Gastrocnemius medialis (tissue), 4 donors: Measurements from ENCODE around the gene STAG1. TPM values are rescaled to one million over a fixed set of nuclear protein-coding genes. Genes with fewer than 3 reads are reported as not detected.

Source experiments
- ATAC-seq, 2 donors: fragments of 150-250 bp; one replicate each; pipeline ENCODE4 v1.9.1; 2016
- DNase-seq, 2 donors: peaks; one replicate each; pipeline ENCODE4 v3.0.0-alpha.2; 2019
- H3K27ac ChIP-seq, 4 donors: fragments of 200-600 bp; sonication (generic); 1 replicate in 1 of 4; 2 replicates in 3 of 4; pipeline ENCODE4 v1.5.1; 2016 to 2018; ENCODE audit warnings: mild to moderate bottlenecking in 2 of 4, moderate library complexity in 1 of 4
- H3K27me3 ChIP-seq, 3 donors: fragments of 200-600 bp; sonication (generic) in 2 of 3; 1 replicate in 1 of 3; 2 replicates in 2 of 3; pipeline versions ENCODE4 v1.5.1 to v1.6.0; 2016 to 2019; ENCODE audit warnings: mild to moderate bottlenecking in 1 of 3, moderate library complexity in 1 of 3
- H3K36me3 ChIP-seq, 2 donors: fragments of 200-600 bp; sonication (generic) in 1 of 2; one replicate each; pipeline ENCODE4 v1.5.1; 2017 to 2018
- H3K4me1 ChIP-seq, 2 donors: fragments of 200-600 bp; sonication (generic) in 1 of 2; one replicate each; pipeline ENCODE4 v1.5.1; 2016 to 2017; ENCODE audit warnings: mild to moderate bottlenecking in 2 of 2
- H3K4me3 ChIP-seq, 4 donors: fragments of 200-600 bp; sonication (generic) in 3 of 4; 1 replicate in 1 of 4; 2 replicates in 3 of 4; pipeline ENCODE4 v1.5.1; 2016 to 2019; ENCODE audit warnings: mild to moderate bottlenecking in 2 of 4
- H3K9me3 ChIP-seq, 3 donors: fragments of 200-600 bp; sonication (generic) in 2 of 3; 1 replicate in 1 of 3; 2 replicates in 2 of 3; pipeline ENCODE4 v1.5.1; 2016 to 2019
- POLR2A ChIP-seq, 2 donors: fragments of 450-650 bp; IDR thresholded peaks; one replicate each; pipeline ENCODE4 v1.6.1; 2017; ENCODE audit warnings: antibody characterized with exemption in 2 of 2, mild to moderate bottlenecking in 2 of 2, moderate library complexity in 2 of 2
- in situ Hi-C, 4 donors: fragments of 200-750 bp; cut with MboI; loops; one replicate each; pipeline versions ENCODE4 v1.15.0 to v1.8.0; 2017; ENCODE audit warnings: low sequenced_read_pairs in 4 of 4
- intact Hi-C: fragments of 100-400 bp; cut with DNase I; formaldehyde crosslinking; loops from one replicate; pipeline ENCODE4 v1.15.1; 2023; ENCODE audit warnings: low total_unique reads
- total RNA-seq, 4 donors: library from RNA; depleted of rRNA; stranded (reverse); fragments of >200 nt; gene quantifications; one replicate each; pipeline versions ENCODE4 v1.1.0 to v1.2.3, GENCODE V29; 2016
- TF ChIP-seq, protein P1 (sequence below), 5 experiments: fragments of 450-650 bp in 3 of 5; fragments of 200-600 bp in 2 of 5; sonication (generic) in 2 of 5; IDR thresholded peaks in 4 of 5; conservative IDR thresholded peaks in 1 of 5; 1 replicate in 4 of 5; 2 replicates in 1 of 5; pipeline ENCODE4 v1.5.1; 2016 to 2019; ENCODE audit warnings: antibody characterized with exemption in 5 of 5, mild to moderate bottlenecking in 3 of 5, moderate library complexity in 3 of 5

The STAG1 gene
- total RNA-seq, 4 donors from 2014 or later, result 22.2 to 26.2 (median 23.7) TPM

GRCh38 chr3:136752422-136753325, 496 bp upstream of the STAG1 start:
- in situ Hi-C loops, result loop anchor here in 3 of 4 donors (5.0 to 10.0 kb wide), 5 partner anchors 112 to 678 kb away; partner anchors contain the start of gene NCK1 (in 1 of the 3)
- Histone ChIP-seq H3K27ac (peak overlapping the region; percentile 84 to 99 (median 92)), H3K36me3 (no peaks in the 10 kb centered on the region), H3K4me1 (peaks cover 34 to 35% of the 10 kb centered on the region in 2 donors), H3K9me3 (no peaks in the 10 kb centered on the region), H3K4me3 (peak overlapping the region; percentile 71 to 94 (median 86)), H3K27me3 (no peaks in the 10 kb centered on the region)
- intact Hi-C loops, result loop anchor here (1.0 to 5.0 kb wide), 7 partner anchors 110 to 788 kb away; partner anchors contain the start of genes MSL2, NCK1, PCCB and PPP2R3A
- TF ChIP-seq POLR2A (IDR thresholded peaks at IDR 0.05), result peak; percentile 78 to 90
- TF ChIP-seq, protein P1, sequence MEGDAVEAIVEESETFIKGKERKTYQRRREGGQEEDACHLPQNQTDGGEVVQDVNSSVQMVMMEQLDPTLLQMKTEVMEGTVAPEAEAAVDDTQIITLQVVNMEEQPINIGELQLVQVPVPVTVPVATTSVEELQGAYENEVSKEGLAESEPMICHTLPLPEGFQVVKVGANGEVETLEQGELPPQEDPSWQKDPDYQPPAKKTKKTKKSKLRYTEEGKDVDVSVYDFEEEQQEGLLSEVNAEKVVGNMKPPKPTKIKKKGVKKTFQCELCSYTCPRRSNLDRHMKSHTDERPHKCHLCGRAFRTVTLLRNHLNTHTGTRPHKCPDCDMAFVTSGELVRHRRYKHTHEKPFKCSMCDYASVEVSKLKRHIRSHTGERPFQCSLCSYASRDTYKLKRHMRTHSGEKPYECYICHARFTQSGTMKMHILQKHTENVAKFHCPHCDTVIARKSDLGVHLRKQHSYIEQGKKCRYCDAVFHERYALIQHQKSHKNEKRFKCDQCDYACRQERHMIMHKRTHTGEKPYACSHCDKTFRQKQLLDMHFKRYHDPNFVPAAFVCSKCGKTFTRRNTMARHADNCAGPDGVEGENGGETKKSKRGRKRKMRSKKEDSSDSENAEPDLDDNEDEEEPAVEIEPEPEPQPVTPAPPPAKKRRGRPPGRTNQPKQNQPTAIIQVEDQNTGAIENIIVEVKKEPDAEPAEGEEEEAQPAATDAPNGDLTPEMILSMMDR (IDR thresholded peaks at IDR 0.05 in 4 of 5, conservative IDR thresholded peaks at IDR 0.05 in 1 of 5), result peak in 1 of 5 experiments; percentile 26
- peak; percentile 97 for DNase-seq
- ATAC-seq, result peak; percentile 83 to 90

DNA sequence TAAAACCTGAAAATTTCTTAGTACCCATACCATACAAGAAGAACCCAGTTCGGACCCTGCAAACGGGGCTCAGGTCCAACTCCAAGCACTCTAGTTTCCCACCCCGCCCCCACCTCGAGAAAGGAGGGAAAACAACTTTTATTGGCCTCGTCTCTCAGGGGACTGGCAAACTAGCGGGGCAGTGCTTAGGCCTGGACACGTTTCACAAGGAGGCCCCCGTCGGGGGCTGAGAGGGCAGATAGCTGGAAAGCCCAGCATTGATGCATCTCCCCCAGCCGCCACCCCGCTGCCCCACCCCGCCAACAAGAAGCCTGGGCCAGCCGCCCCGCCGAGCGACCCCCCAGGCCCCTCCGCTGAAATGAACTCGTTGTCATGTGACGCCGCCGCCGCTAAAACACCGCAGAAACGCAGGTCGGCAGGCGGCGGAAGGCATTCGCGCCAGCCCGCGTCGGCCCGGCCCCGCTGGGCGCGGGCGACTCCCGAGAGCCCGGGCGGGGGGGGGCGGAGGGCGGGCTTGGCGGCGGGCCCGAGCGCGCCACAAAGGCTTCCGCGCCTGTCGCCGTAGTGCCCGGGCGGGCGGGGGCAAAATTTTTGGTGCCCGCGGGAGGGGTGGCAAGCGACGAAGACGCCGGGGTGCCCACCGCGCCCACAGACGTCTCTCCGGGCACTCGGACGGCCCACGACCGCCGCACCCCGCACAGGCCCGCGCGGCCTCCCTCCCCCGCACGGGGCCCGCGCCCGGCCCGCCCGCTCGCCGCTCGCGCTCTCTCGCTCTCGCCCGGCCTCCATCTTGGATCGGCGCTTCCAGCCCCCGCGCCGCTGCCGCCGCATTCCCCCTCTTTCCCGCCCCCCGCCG, 634 bp downstream of the STAG1 start:
- Histone ChIP-seq H3K4me1 (peaks cover 34 to 35% of the 10 kb centered on the region in 2 donors), H3K27ac (peak overlapping the region; percentile 84 to 98 (median 92)), H3K27me3 (no peaks in the 10 kb centered on the region), H3K4me3 (peak overlapping the region; percentile 71 to 89 (median 85)), H3K36me3 (no peaks in the 10 kb centered on the region), H3K9me3 (no peaks in the 10 kb centered on the region)
- DNase-seq (peak; percentile 38 to 73), ATAC-seq (peak; percentile 51 to 53)
- in situ Hi-C loops, result loop anchor here in 3 of 4 donors (5.0 to 10.0 kb wide), 5 partner anchors 113 to 677 kb away; partner anchors contain the start of gene NCK1 (in 1 of the 3)
- TF ChIP-seq, protein P1 (IDR thresholded peaks at IDR 0.05 in 4 of 5, conservative IDR thresholded peaks at IDR 0.05 in 1 of 5), result no peak
- no peak for TF ChIP-seq POLR2A (IDR thresholded peaks at IDR 0.05)
- intact Hi-C loops, result loop anchor here (1.0 to 5.0 kb wide), 8 partner anchors 111 to 787 kb away; partner anchors contain the start of genes MSL2, NCK1, PCCB and PPP2R3A

DNA sequence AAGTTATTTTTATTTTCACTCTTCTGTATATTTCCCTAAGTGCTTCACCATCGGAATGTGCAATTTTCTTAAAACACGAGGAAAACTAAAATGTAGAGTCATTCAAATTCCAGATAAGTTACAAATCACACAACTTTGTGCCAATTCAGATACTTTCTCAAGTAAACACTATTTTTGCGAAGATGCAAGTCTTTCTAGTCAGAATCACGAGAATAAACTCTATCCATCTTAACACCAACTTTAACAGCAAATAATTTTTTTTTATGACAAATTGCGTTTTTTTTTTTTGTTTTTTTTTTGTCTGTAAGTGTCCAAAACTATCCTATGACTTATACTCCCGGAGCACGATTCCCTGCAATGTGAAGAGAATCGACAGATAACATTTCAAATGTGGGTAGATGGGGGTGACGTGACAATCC, 1.3 kb downstream of the STAG1 start:
- Histone ChIP-seq H3K36me3 (no peaks in the 10 kb centered on the region), H3K4me3 (peak overlapping the region; percentile 71 to 89 (median 85)), H3K9me3 (no peaks in the 10 kb centered on the region), H3K27me3 (no peaks in the 10 kb centered on the region), H3K27ac (peak overlapping the region; percentile 84 to 98 (median 92)), H3K4me1 (peaks cover 39 to 40% of the 10 kb centered on the region in 2 donors)
- DNase-seq (no peak), ATAC-seq (no peak)
- intact Hi-C loops, result loop anchor here (1.0 to 5.0 kb wide), 2 partner anchors 204 to 360 kb away; no protein-coding TSS in a partner anchor
- in situ Hi-C loops, result loop anchor here in 3 of 4 donors (5.0 to 10.0 kb wide), 5 partner anchors 114 to 676 kb away; partner anchors contain the start of gene NCK1 (in 1 of the 3)
- TF ChIP-seq, protein P1 (IDR thresholded peaks at IDR 0.05 in 4 of 5, conservative IDR thresholded peaks at IDR 0.05 in 1 of 5), result no peak
- no peak for TF ChIP-seq POLR2A (IDR thresholded peaks at IDR 0.05)
